ENCODE data around the gene OASL.

GRCh38 chr12:121017966-121018491, 21.0 kb downstream of the OASL start:
- TF ChIP-seq CTCF (IDR thresholded peaks at IDR 0.05; ENCODE audit: poor library complexity): no peak
- no peak for TF ChIP-seq EZH2phosphoT487 (IDR thresholded peaks at IDR 0.05; ENCODE audit: low read depth, severe bottlenecking, unreplicated experiment)
